Transverse colon (tissue), 4 donors: ENCODE data around the gene GOLGA1. TPM values are rescaled to one million over a fixed set of nuclear protein-coding genes. Genes with fewer than 3 reads are reported as not detected.

ENCODE experiments used
- DNase-seq: peaks from one replicate; pipeline ENCODE4 v3.0.0-alpha.2; 2019
- H3K27ac ChIP-seq, 4 donors: fragments of 200-600 bp; sonication (generic); 2 replicates each; pipeline ENCODE4 v1.5.1; 2016 to 2018; ENCODE audit warnings: inconsistent platforms in 4 of 4
- H3K27me3 ChIP-seq: fragments of 200-600 bp; sonication (generic); 2 replicates; pipeline ENCODE4 v1.5.1; 2017; ENCODE audit warnings: inconsistent platforms
- H3K36me3 ChIP-seq, 4 donors: fragments of 200-600 bp; sonication (generic); 2 replicates each; pipeline ENCODE4 v1.5.1; 2017 to 2019; ENCODE audit warnings: inconsistent platforms in 4 of 4
- H3K4me1 ChIP-seq, 4 donors: fragments of 200-600 bp; sonication (generic); 2 replicates each; pipeline ENCODE4 v1.5.1; 2017 to 2020; ENCODE audit warnings: inconsistent platforms in 4 of 4
- H3K4me3 ChIP-seq, 4 donors: fragments of 200-600 bp; sonication (generic); 1 replicate in 1 of 4; 2 replicates in 3 of 4; pipeline versions ENCODE4 v1.5.1 to v1.6.1; 2017 to 2019; ENCODE audit warnings: inconsistent platforms in 4 of 4
- H3K9me3 ChIP-seq, 2 donors: fragments of 200-600 bp; sonication (generic); 2 replicates each; pipeline ENCODE4 v1.5.1; 2017 to 2019; ENCODE audit warnings: inconsistent platforms in 2 of 2
- EP300 ChIP-seq: sonication (generic); formaldehyde crosslinking; IDR thresholded peaks from one replicate; pipeline ENCODE4 v1.6.1; 2017; ENCODE audit warnings: antibody characterized with exemption, low read depth
- POLR2A ChIP-seq: fragments of 450-650 bp; IDR thresholded peaks from one replicate; pipeline ENCODE4 v1.6.1; 2016; ENCODE audit warnings: antibody characterized with exemption, mild to moderate bottlenecking, moderate library complexity
- POLR2AphosphoS5 ChIP-seq, 3 donors: sonication (generic); formaldehyde crosslinking; IDR thresholded peaks; one replicate each; pipeline ENCODE4 v1.6.1; 2016; ENCODE audit warnings: antibody characterized with exemption in 3 of 3
- WGBS, 2 donors: methylation state at CpG; one replicate each; pipeline ENCODE4 v1.1.5; 2018; ENCODE audit warnings: low coverage in 1 of 2; 5-methylcytosine and 5-hydroxymethylcytosine counted together
- in situ Hi-C, 4 donors: fragments of 200-750 bp; cut with MboI; loops; one replicate each; pipeline versions ENCODE4 v1.15.0 to v1.15.1; 2017; ENCODE audit warnings: low sequenced_read_pairs in 3 of 4, low pct_ligation_motif_present in 1 of 4, low pct_unique_long_range_greater_than_20kb in 1 of 4
- intact Hi-C: fragments of 100-400 bp; cut with DNase I; formaldehyde crosslinking; loops from one replicate; pipeline ENCODE4 v1.15.1; 2023; ENCODE audit warnings: low total_unique reads
- total RNA-seq, 4 donors: library from RNA; depleted of rRNA; stranded (reverse); fragments of >200 nt; gene quantifications; one replicate each; pipeline ENCODE4 v1.1.0, GENCODE V29; 2016
- TF ChIP-seq, protein P1 (sequence below), 5 experiments: fragments of 200-600 bp in 3 of 5; fragments of 450-650 bp in 2 of 5; sonication (generic) in 3 of 5; IDR thresholded peaks; 1 replicate in 2 of 5; 2 replicates in 3 of 5; pipeline ENCODE4 v1.5.1; 2016 to 2017; ENCODE audit warnings: antibody characterized with exemption in 5 of 5, inconsistent platforms in 3 of 5, mild to moderate bottlenecking in 2 of 5, moderate library complexity in 1 of 5

Gene GOLGA1
- total RNA-seq, 4 donors from 2014 or later = 24.3 to 144 (median 30.1) TPM

DNA sequence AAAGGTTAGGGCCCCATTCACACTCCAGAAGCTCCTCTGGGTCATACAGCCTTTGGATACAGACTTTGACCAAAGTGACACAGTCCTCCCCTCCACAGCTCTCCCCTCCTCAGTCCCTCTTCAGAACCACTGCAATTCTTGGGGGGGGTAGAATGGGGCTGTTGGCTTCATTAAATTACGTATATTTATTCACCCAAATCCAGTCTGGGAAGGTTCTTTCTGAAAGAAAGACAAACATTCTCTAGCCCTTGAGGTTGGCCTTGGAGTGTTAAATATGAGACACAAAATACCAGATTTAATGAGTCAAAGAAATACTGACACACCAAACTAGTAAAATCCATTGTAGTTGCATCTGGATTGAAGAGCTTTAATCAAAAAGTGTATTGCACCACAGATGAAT lies 62.9 kb downstream of the GOLGA1 start:
- Histone ChIP-seq H3K36me3 (peaks cover 0 to 33% (median 11%) of the 10 kb centered on the region in 4 donors), H3K27ac (no peak overlapping the region), H3K4me3 (no peak overlapping the region), H3K9me3 (no peaks in the 10 kb centered on the region), H3K4me1 (peaks cover 0 to 5% (median 3%) of the 10 kb centered on the region in 4 donors), H3K27me3 (no peaks in the 10 kb centered on the region)
- TF ChIP-seq POLR2AphosphoS5 (IDR thresholded peaks at IDR 0.05) = no peak
- no peak for TF ChIP-seq POLR2A
- TF ChIP-seq EP300 = no peak
- TF ChIP-seq, protein P1, sequence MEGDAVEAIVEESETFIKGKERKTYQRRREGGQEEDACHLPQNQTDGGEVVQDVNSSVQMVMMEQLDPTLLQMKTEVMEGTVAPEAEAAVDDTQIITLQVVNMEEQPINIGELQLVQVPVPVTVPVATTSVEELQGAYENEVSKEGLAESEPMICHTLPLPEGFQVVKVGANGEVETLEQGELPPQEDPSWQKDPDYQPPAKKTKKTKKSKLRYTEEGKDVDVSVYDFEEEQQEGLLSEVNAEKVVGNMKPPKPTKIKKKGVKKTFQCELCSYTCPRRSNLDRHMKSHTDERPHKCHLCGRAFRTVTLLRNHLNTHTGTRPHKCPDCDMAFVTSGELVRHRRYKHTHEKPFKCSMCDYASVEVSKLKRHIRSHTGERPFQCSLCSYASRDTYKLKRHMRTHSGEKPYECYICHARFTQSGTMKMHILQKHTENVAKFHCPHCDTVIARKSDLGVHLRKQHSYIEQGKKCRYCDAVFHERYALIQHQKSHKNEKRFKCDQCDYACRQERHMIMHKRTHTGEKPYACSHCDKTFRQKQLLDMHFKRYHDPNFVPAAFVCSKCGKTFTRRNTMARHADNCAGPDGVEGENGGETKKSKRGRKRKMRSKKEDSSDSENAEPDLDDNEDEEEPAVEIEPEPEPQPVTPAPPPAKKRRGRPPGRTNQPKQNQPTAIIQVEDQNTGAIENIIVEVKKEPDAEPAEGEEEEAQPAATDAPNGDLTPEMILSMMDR (IDR thresholded peaks at IDR 0.05) = no peak
- intact Hi-C loops (no loop called here), in situ Hi-C loops (no loop called here)
- no peak for DNase-seq
- WGBS, 2 donors = 82% methylated on average over 1 of the region's 1 CpG; no CpG with 5 or more reads in 1 of the 2 donors

DNA sequence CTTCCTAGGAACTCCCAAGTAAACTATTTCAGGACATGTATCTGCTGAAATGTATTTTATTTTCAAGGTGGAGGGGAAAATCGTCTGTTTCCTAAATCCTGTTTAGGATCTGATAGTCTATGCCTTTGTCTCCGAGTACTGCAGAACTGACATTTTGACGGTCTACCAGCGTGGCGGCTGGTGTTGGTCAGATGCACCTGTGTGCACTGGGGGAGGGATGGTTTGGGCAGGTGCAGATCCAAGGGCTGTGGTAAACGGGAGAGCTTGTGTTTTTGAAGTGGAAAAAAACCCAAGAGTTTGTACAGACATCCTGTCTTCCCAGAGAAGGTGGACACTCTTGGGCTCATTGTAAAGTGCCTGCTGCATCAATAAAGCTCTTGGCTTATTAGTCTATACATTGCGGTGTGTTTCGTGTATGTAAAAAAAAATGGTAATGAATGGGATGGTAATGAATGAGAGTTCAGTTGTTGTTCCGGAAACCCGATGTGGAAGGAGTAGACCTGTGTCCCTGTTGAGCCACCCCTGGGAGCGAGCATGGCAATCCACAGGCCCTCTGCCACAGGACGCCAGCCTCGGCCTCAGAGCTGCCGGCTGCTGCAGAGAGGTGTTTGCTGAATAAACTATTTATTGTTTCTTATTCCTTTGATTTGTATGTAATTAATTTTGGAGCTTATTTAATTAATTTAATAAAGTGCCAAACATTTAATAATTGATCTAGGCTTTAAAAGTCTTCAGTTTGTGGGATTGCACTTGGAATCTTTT lies 63.7 kb downstream of the GOLGA1 start:
- TF ChIP-seq POLR2A = no peak
- no peak for TF ChIP-seq EP300
- TF ChIP-seq, protein P1 (IDR thresholded peaks at IDR 0.05) = no peak
- TF ChIP-seq POLR2AphosphoS5 (IDR thresholded peaks at IDR 0.05) = no peak
- Histone ChIP-seq H3K4me3 (no peak overlapping the region), H3K27ac (no peak overlapping the region), H3K9me3 (no peaks in the 10 kb centered on the region), H3K4me1 (peaks cover 0 to 12% (median 10%) of the 10 kb centered on the region in 4 donors), H3K36me3 (peaks cover 0 to 33% (median 11%) of the 10 kb centered on the region in 4 donors), H3K27me3 (no peaks in the 10 kb centered on the region)
- in situ Hi-C loops = no loop called here
- 66 to 86% methylated on average over 4 to 14 of the region's 14 CpGs for WGBS, 2 donors
- no peak for DNase-seq
- intact Hi-C loops = no loop called here

DNA sequence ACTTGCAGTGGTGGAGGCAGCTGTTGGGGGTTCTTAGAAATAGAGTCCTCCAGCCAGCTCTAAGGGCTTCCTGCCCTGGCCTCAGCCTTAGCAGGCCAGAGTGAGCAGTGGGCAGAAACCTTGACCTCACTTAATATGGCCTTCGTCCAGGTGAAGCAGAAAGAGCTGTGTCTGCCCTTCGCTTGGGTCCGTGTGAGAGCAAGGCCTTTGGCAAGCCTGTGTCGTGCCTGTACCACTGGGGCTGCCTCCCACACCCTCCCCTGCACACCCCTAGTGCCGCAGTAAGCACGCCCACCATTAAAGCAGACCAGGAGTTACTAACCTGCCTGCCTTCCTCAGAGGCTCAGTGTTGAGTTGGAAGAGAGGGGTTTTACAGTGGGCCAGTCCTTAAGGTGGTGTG lies 65.4 kb downstream of the GOLGA1 start:
- Histone ChIP-seq H3K27ac (no peak overlapping the region), H3K9me3 (no peaks in the 10 kb centered on the region), H3K36me3 (peaks cover 0 to 32% (median 11%) of the 10 kb centered on the region in 4 donors), H3K4me3 (no peak overlapping the region), H3K4me1 (peaks cover 13 to 29% (median 26%) of the 10 kb centered on the region in 4 donors), H3K27me3 (no peaks in the 10 kb centered on the region)
- no peak for TF ChIP-seq EP300
- no peak for TF ChIP-seq POLR2A
- TF ChIP-seq, protein P1 (IDR thresholded peaks at IDR 0.05) = no peak
- no peak for TF ChIP-seq POLR2AphosphoS5 (IDR thresholded peaks at IDR 0.05)
- DNase-seq = no peak
- in situ Hi-C loops (no loop called here), intact Hi-C loops (no loop called here)
- 88% methylated on average over 6 of the region's 6 CpGs; no CpG with 5 or more reads in 1 of the 2 donors for WGBS, 2 donors

DNA sequence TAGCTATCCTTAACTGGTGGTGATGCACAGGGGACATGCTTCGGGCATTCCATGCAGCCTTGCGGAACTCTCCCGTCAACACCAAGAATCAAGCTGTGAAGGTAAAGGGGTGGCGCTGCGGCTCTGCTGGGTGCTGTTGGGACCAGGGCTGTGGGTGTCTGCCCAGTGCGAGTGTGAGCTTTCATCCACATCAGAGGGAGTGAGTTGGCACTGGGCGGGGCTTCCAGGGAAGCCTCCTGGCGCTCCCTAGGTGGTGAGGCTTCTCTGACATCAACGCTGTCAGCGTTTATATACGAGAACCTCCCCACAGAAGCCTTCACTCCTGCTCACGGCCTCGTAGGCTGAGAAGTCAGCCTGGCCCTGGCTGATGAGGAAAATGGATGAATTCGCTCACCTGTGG lies 67.2 kb downstream of the GOLGA1 start:
- intact Hi-C loops = no loop called here
- no peaks in the 10 kb centered on the region for H3K27me3 ChIP-seq
- peaks cover 20 to 36% (median 34%) of the 10 kb centered on the region in 4 donors for H3K4me1 ChIP-seq
- no peak for TF ChIP-seq POLR2A
- TF ChIP-seq EP300 = no peak
- TF ChIP-seq POLR2AphosphoS5 (IDR thresholded peaks at IDR 0.05) = no peak
- TF ChIP-seq, protein P1 (IDR thresholded peaks at IDR 0.05) = no peak
- peaks cover 0 to 22% (median 10%) of the 10 kb centered on the region in 4 donors for H3K36me3 ChIP-seq
- no peak overlapping the region for H3K27ac ChIP-seq
- DNase-seq = no peak
- 92% methylated on average over 14 of the region's 14 CpGs; no CpG with 5 or more reads in 1 of the 2 donors for WGBS, 2 donors
- no peak overlapping the region for H3K4me3 ChIP-seq
- no peaks in the 10 kb centered on the region for H3K9me3 ChIP-seq
- in situ Hi-C loops = no loop called here
